GM21360 (cell line): ENCODE data around the gene TRPT1.

Experiments
- ATAC-seq: cut with Tn5 transposase; IDR thresholded peaks from one replicate; pipeline ENCODE4 v1.9.1; 2021; ENCODE audit warnings: mild to moderate bottlenecking, moderate library complexity; ENCODE audit not compliant: unreplicated experiment

Gene TRPT1

DNA sequence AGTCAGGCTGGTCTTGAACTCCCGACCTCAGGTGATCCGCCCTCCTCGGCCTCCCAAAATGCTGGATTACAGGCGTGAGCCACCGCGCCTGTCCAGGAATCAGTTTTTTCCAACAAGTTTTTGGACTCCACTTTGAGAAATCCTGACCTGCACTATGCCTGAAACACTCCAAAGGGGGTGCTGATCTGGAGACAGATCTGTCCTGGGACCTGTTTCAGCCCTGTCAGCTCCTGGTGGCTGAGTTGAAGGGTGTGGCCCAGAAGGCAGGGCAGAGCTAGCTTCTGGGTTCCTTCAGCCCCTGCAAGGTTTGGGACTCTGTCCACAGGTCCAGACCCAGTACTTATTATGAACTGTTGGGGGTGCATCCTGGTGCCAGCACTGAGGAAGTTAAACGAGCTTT is 5.6 kb upstream of the TRPT1 start:
- ATAC-seq, result no peak

- ATAC-seq, result no peak
These were observed 5.0 kb upstream of the TRPT1 start for GRCh38 chr11:64230985-64231365.

DNA sequence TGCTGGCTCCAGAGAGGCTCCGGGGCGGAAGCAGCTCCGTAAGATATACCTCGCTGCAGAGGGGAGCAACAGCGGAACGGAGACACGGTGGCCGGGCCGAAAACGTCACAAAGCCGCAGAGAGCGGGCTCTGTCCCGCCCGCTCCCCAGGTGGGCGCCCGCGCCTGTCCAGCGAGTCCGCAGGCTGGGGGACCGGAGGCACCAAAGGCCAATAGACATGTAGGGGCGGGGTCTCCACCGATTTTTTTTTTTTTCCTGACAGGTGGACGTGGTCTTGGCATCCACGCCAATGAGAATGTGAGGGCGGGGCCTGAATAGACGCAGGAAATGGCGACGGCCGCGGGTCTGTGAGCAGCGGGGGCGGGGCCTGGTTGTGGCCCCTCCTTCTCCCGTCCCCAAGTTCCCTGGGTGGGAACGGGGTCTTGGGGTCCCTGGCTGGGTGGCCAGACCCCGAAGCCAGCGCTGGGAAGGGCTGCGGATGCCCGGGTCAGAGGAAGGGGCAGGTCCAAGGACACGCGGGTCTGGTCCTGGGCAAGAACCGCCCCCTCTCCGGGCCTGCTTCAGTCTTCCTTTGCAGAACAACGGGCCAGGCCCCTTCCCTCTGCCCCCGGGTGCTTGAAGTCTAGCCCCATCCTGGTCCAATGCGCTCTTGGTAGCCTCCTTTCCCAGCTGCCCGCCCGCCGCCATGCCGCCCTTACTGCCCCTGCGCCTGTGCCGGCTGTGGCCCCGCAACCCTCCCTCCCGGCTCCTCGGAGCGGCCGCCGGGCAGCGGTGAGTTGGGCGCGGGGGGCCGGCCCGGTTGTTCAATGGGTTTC is 4.4 kb upstream of the TRPT1 start, which contains the start of gene DNAJC4:
Gene DNAJC4 (plus strand): TSS at position 378 of the 814 bp plus-strand sequence. CDS start 307 bp downstream, at position 685.
- ATAC-seq, result peak; percentile 40

GRCh38 chr11:64229744-64230170 is 3.8 kb upstream of the TRPT1 start:
- ATAC-seq, result no peak

- ATAC-seq, result no peak
These were observed 3.2 kb upstream of the TRPT1 start for GRCh38 chr11:64229090-64229743.

DNA sequence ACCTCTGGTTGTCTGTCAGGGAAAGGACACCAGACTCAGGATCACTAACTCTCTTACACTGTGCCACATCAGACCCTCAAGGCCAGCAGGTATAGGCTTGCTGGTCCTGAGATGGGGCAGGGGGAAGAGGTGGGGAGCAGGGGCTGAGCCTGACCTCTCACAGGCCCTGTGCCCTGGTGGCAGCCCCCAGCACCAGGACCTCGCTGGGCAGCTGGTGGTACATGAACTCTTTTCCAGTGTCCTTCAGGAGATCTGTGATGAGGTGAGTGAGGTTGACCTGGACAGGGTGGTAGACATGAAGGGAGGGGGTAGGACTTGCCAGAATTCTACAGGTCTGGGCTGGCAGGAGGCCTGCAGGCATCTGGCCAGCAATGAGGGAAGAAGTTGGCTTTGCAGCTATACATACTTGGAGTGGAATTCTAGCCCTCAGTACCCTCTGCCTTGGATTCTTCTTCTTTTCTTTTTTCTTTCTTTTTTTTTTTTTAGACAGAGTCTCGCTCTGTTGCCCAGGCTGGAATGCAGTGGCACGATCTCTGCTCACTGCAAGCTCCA is 1.5 kb upstream of the TRPT1 start:
- no peak for ATAC-seq

GRCh38 chr11:64226507-64227051 is 593 bp upstream of the TRPT1 start:
- no peak for ATAC-seq

- no peak for ATAC-seq
These were observed 937 bp downstream of the TRPT1 start for GRCh38 chr11:64224891-64225607.

- ATAC-seq, result no peak
These were observed 1.7 kb downstream of the TRPT1 start for GRCh38 chr11:64224151-64224890.

DNA sequence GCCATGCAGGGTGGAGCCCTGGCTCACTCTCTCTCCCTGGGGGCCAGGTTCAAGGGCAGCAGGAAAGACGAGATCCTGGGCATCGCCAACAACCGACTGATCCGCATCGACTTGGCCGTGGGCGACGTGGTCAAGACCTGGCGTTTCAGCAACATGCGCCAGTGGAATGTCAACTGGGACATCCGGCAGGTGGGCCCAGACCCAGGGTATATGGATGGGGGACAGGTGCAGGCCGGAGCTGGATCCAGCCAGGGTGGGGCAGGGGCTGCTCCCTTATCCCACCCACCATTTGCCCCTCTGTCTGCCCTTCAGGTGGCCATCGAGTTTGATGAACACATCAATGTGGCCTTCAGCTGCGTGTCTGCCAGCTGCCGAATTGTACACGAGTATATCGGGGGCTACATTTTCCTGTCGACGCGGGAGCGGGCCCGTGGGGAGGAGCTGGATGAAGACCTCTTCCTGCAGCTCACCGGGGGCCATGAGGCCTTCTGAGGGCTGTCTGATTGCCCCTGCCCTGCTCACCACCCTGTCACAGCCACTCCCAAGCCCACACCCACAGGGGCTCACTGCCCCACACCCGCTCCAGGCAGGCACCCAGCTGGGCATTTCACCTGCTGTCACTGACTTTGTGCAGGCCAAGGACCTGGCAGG is 2.9 kb downstream of the TRPT1 start:
- ATAC-seq, result no peak

GRCh38 chr11:64222651-64223000 is 3.4 kb downstream of the TRPT1 start:
- ATAC-seq, result no peak

DNA sequence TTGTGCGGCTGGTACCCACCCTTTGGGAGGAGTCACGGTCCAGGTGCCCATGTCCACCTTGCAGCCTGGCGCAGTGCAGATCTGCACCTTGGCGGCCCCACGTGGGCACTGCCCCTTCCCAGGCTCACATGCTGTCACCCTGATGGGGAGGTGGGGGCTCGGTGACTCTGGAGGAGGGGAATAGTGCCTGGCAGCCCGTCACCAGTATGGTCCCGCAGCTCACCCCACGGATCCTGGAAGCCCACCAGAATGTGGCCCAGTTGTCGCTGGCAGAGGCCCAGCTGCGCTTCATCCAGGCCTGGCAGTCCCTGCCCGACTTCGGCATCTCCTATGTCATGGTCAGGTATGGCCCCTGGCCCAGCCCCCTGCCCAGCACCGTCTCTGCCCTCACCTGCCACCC is 5.2 kb downstream of the TRPT1 start:
- ATAC-seq, result no peak

DNA sequence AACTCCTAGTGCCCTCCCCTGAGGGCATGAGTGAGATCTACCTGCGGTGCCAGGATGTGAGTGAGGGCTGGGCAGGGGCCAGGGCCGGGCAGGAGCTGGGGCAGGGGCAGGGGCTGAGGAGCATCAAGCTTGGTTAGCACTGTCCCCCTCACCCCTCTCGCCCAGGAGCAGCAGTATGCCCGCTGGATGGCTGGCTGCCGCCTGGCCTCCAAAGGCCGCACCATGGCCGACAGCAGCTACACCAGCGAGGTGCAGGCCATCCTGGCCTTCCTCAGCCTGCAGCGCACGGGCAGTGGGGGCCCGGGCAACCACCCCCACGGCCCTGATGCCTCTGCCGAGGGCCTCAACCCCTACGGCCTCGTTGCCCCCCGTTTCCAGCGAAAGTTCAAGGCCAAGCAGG is 5.7 kb downstream of the TRPT1 start:
- no peak for ATAC-seq

GRCh38 chr11:64219755-64220154 is 6.2 kb downstream of the TRPT1 start:
- ATAC-seq, result no peak

- ATAC-seq, result no peak
These were observed 6.7 kb downstream of the TRPT1 start for GRCh38 chr11:64219354-64219684.

- ATAC-seq, result no peak
These were observed 7.2 kb downstream of the TRPT1 start for GRCh38 chr11:64218628-64219353.

- ATAC-seq, result no peak
These were observed 9.1 kb downstream of the TRPT1 start for GRCh38 chr11:64216879-64217278.

DNA sequence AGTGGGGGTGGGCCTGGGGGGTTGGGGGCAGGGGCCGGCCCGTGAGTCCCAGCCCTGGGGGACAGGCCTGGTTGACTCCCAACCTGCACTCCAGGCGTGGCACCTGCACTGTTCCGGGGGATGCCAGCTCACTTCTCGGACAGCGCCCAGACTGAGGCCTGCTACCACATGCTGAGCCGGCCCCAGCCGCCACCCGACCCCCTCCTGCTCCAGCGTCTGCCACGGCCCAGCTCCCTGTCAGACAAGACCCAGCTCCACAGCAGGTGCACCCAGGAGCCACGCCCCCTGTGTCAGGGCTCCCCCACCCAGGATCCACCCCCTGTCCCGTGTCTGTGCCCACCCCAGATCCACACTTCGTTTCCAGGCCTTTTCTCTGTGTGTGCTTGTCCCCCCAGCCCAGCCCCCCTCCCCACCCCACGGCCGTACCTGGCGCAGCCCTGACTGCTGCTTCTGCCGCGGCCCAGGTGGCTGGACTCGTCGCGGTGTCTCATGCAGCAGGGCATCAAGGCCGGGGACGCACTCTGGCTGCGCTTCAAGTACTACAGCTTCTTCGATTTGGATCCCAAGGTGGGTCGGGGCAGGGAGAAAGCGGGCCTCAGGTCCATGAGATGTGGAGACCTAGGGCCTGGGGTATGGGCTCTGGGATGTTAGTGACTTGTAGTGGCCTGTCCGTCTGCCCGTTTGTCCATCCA is 14.7 kb downstream of the TRPT1 start:
- ATAC-seq, result no peak
